SU-DHL-6 (cell line): ENCODE measurements around the gene ZNF219.

Experiments used
- H2AFZ ChIP-seq: fragments of 200-600 bp; sonication (generic); 2 replicates; pipeline ENCODE4 v1.6.1; 2014; ENCODE audit warnings: low read depth, mild to moderate bottlenecking, moderate library complexity, mixed read lengths, antibody characterized with exemption, low read length; ENCODE audit not compliant: severe bottlenecking
- H3F3A ChIP-seq: fragments of 200-600 bp; shearing (Covaris generic); 2 replicates; pipeline ENCODE4 v1.6.0; 2016; ENCODE audit warnings: antibody characterized with exemption, mild to moderate bottlenecking; ENCODE audit not compliant: insufficient read depth
- H3K27ac ChIP-seq: fragments of 200-600 bp; sonication (generic); 2 replicates; pipeline ENCODE4 v1.5.1; 2016; ENCODE audit warnings: low read depth, mild to moderate bottlenecking, low read length, moderate library complexity, mixed read lengths
- H3K27me3 ChIP-seq: fragments of 200-600 bp; sonication (generic), shearing (Covaris generic); 2 replicates; pipeline ENCODE4 v1.6.0; 2014; ENCODE audit warnings: mild to moderate bottlenecking, low read length
- H3K36me3 ChIP-seq: fragments of 200-600 bp; sonication (generic); 2 replicates; pipeline ENCODE4 v1.6.1; 2014; ENCODE audit warnings: mild to moderate bottlenecking, low read length, mixed read lengths
- H3K4me2 ChIP-seq: fragments of 300-600, 200-600 bp; shearing (Covaris generic), sonication (generic); 2 replicates; pipeline ENCODE4 v1.6.0; 2014; ENCODE audit warnings: low read length, low read depth, mild to moderate bottlenecking; ENCODE audit not compliant: poor library complexity, severe bottlenecking
- H3K4me3 ChIP-seq: fragments of 200-600 bp; sonication (generic); 2 replicates; pipeline ENCODE4 v1.5.1; 2014; ENCODE audit warnings: antibody characterized with exemption, low read length, mild to moderate bottlenecking, mixed read lengths; ENCODE audit not compliant: insufficient read depth, poor library complexity, severe bottlenecking
- H3K79me2 ChIP-seq: fragments of 200-600 bp; sonication (generic); 2 replicates; pipeline ENCODE4 v1.6.1; 2014; ENCODE audit warnings: mild to moderate bottlenecking, low read length, moderate library complexity; ENCODE audit not compliant: insufficient read depth
- H3K9ac ChIP-seq: fragments of 200-600 bp; sonication (generic); 2 replicates; pipeline ENCODE4 v1.7.0; 2014; ENCODE audit warnings: mild to moderate bottlenecking, low read length
- H3K9me2 ChIP-seq: fragments of 200-600 bp; sonication (generic); replicated peaks from 2 replicates; pipeline ENCODE4 v1.6.1; 2014; ENCODE audit warnings: low read length; ENCODE audit not compliant: insufficient read depth
- H3K9me3 ChIP-seq: fragments of 200-600 bp; sonication (generic); 2 replicates; pipeline ENCODE4 v1.6.1; 2014; ENCODE audit warnings: low read length, mixed read lengths; ENCODE audit not compliant: insufficient read depth
- H4K20me1 ChIP-seq: fragments of 200-600 bp; sonication (generic); 2 replicates; pipeline ENCODE4 v1.6.1; 2014; ENCODE audit warnings: low read depth, mild to moderate bottlenecking, antibody characterized with exemption, low read length, moderate library complexity, mixed read lengths
- CTCF ChIP-seq: fragments of 200-600 bp; sonication (generic); IDR thresholded peaks from one replicate; pipeline ENCODE4 v1.5.1; 2017; ENCODE audit warnings: antibody characterized with exemption, mild to moderate bottlenecking, low read length, moderate library complexity; ENCODE audit not compliant: insufficient read depth, poor library complexity, severe bottlenecking
- EZH2phosphoT487 ChIP-seq: fragments of 200-600 bp; sonication (generic), shearing (Covaris generic); conservative IDR thresholded peaks from 2 replicates; pipeline ENCODE4 v1.6.1; 2018; ENCODE audit warnings: mild to moderate bottlenecking, antibody characterized with exemption, low read length, moderate library complexity, mixed read lengths

Gene ZNF219

GRCh38 chr14:21063479-21063878 lies 35.0 kb downstream of the ZNF219 start:
- H3K9ac ChIP-seq, result no peak overlapping the region
- H2AFZ ChIP-seq, result no peak overlapping the region
- TF ChIP-seq EZH2phosphoT487 (no peak), CTCF (no peak)
- H3K4me3 ChIP-seq, result no peak overlapping the region
- H4K20me1 ChIP-seq, result no peaks in the 10 kb centered on the region
- H3K79me2 ChIP-seq, result no peaks in the 10 kb centered on the region
- no peak overlapping the region for H3K27ac ChIP-seq
- H3K4me2 ChIP-seq, result no peak overlapping the region
- H3K9me3 ChIP-seq, result no peaks in the 10 kb centered on the region
- H3K36me3 ChIP-seq, result no peaks in the 10 kb centered on the region
- no peaks in the 10 kb centered on the region for H3K27me3 ChIP-seq
- H3K9me2 ChIP-seq, result no peaks in the 10 kb centered on the region
- no peaks in the 10 kb centered on the region for H3F3A ChIP-seq

GRCh38 chr14:21061347-21061668 lies 37.1 kb downstream of the ZNF219 start:
- no peaks in the 10 kb centered on the region for H4K20me1 ChIP-seq
- H3K27ac ChIP-seq, result no peak overlapping the region
- H3K4me3 ChIP-seq, result no peak overlapping the region
- no peak overlapping the region for H3K4me2 ChIP-seq
- no peak overlapping the region for H2AFZ ChIP-seq
- H3K79me2 ChIP-seq, result no peaks in the 10 kb centered on the region
- no peaks in the 10 kb centered on the region for H3K27me3 ChIP-seq
- no peaks in the 10 kb centered on the region for H3K9me2 ChIP-seq
- H3K9me3 ChIP-seq, result no peaks in the 10 kb centered on the region
- H3F3A ChIP-seq, result no peaks in the 10 kb centered on the region
- TF ChIP-seq CTCF (no peak), EZH2phosphoT487 (no peak)
- no peaks in the 10 kb centered on the region for H3K36me3 ChIP-seq
- H3K9ac ChIP-seq, result no peak overlapping the region

- Histone ChIP-seq H3K9me2 (no peaks in the 10 kb centered on the region), H3K9me3 (no peaks in the 10 kb centered on the region), H3F3A (no peaks in the 10 kb centered on the region), H4K20me1 (no peaks in the 10 kb centered on the region), H3K4me3 (no peak overlapping the region), H3K27me3 (no peaks in the 10 kb centered on the region), H3K9ac (no peak overlapping the region), H2AFZ (no peak overlapping the region), H3K27ac (no peak overlapping the region), H3K36me3 (no peaks in the 10 kb centered on the region), H3K79me2 (no peaks in the 10 kb centered on the region), H3K4me2 (no peak overlapping the region)
- TF ChIP-seq EZH2phosphoT487, result no peak
- TF ChIP-seq CTCF, result no peak
These were observed 37.7 kb downstream of the ZNF219 start for GRCh38 chr14:21060614-21061346.
